Left lung (tissue), 10 donors: ENCODE results near the gene CSTB. TPM values are rescaled to one million over a fixed set of nuclear protein-coding genes. Genes with fewer than 3 reads are reported as not detected.

ENCODE experiments used
- ATAC-seq: fragments of 200-7000 bp; cut with Tn5 transposase; one replicate; pipeline ENCODE4 v1.9.1; 2020; ENCODE audit warnings: moderate library complexity
- DNase-seq, 4 donors: peaks; one replicate each; pipeline ENCODE4 v3.0.0-alpha.2; 2013 to 2020
- H3K27ac ChIP-seq, 2 donors: fragments of 200-600 bp; sonication (generic) in 1 of 2; one replicate each; pipeline versions ENCODE4 v1.5.0 to v1.8.0; 2020 to 2021
- H3K27me3 ChIP-seq, 2 donors: fragments of 200-600 bp; sonication (generic) in 1 of 2; one replicate each; pipeline versions ENCODE4 v1.5.0 to v1.8.0; 2020 to 2021
- H3K36me3 ChIP-seq, 2 donors: fragments of 200-600 bp; sonication (generic) in 1 of 2; one replicate each; pipeline versions ENCODE4 v1.5.0 to v1.8.0; 2020 to 2021
- H3K4me1 ChIP-seq, 2 donors: fragments of 200-600 bp; one replicate each; pipeline ENCODE4 v1.8.0; 2021
- H3K4me3 ChIP-seq, 2 donors: fragments of 200-600 bp; sonication (generic) in 1 of 2; one replicate each; pipeline versions ENCODE4 v1.5.0 to v1.8.0; 2020 to 2021; ENCODE audit warnings: mild to moderate bottlenecking in 1 of 2
- H3K9me3 ChIP-seq, 2 donors: fragments of 200-600 bp; sonication (generic) in 1 of 2; one replicate each; pipeline versions ENCODE4 v1.5.0 to v1.8.0; 2020 to 2021
- CTCF ChIP-seq, 2 donors: fragments of 200-600 bp; sonication (generic) in 1 of 2; IDR thresholded peaks; one replicate each; pipeline versions ENCODE4 v1.5.0 to v1.8.0; 2021; ENCODE audit warnings: antibody characterized with exemption in 2 of 2
- intact Hi-C, 2 donors: fragments of 100-400 bp; cut with DNase I; formaldehyde crosslinking; loops; one replicate each; pipeline versions ENCODE4 v1.11.2 to v1.14.2; 2022
- polyA plus RNA-seq, 6 donors: library from polyadenylated mRNA; unstranded; fragments of 120-200 nt; gene quantifications; one replicate each; pipeline ENCODE4 v1.2.1, GENCODE V29; 2013; ENCODE audit not compliant: insufficient read length in 6 of 6
- total RNA-seq, 2 donors: library from RNA; stranded (reverse); fragmentation: NEBNext Ultra II Directional; extraction: Animal tissue kit (Norgen Biotek cat#: 25700); gene quantifications; one replicate each; pipeline ENCODE4 v1.2.1, GENCODE V29; 2021
- donor health status: DM: no; HTN: yes; CAD: no.
- donor health status: DM: no; HTN: no; CAD: no.

Gene CSTB
- total and polyA plus RNA-seq, 8 donors, result 36.5 to 133 (median 37.8) TPM

- Histone ChIP-seq H3K9me3 (no peaks in the 10 kb centered on the region), H3K4me1 (peaks cover 12 to 53% of the 10 kb centered on the region in 2 donors), H3K27me3 (no peaks in the 10 kb centered on the region), H3K4me3 (no peak overlapping the region), H3K36me3 (peaks cover 0 to 24% of the 10 kb centered on the region in 2 donors), H3K27ac (peak overlapping the region in 1 of 2 donors; percentile 45)
- intact Hi-C loops, result loop anchor here in 1 of 2 donors (10.0 kb wide), 1 partner anchor 58 kb away; the partner anchor contains the start of gene PDXK
- DNase-seq, result no peak
- no peak for ATAC-seq
- TF ChIP-seq CTCF (IDR thresholded peaks at IDR 0.05), result no peak
Observed at GRCh38 chr21:43772425-43772821, 3.7 kb downstream of the CSTB start.

- DNase-seq (no peak), ATAC-seq (no peak)
- TF ChIP-seq CTCF (IDR thresholded peaks at IDR 0.05), result no peak
- Histone ChIP-seq H3K4me1 (peaks cover 12 to 57% of the 10 kb centered on the region in 2 donors), H3K9me3 (no peaks in the 10 kb centered on the region), H3K27ac (peak overlapping the region in 1 of 2 donors; percentile 45), H3K4me3 (no peak overlapping the region), H3K36me3 (peaks cover 0 to 24% of the 10 kb centered on the region in 2 donors), H3K27me3 (no peaks in the 10 kb centered on the region)
- intact Hi-C loops, result loop anchor here in 1 of 2 donors (10.0 kb wide), 1 partner anchor 57 kb away; the partner anchor contains the start of gene PDXK
Observed at GRCh38 chr21:43771698-43772424, 4.2 kb downstream of the CSTB start.

GRCh38 chr21:43771199-43771675 lies 4.9 kb downstream of the CSTB start:
- Histone ChIP-seq H3K9me3 (no peaks in the 10 kb centered on the region), H3K36me3 (peaks cover 0 to 24% of the 10 kb centered on the region in 2 donors), H3K4me1 (peaks cover 12 to 57% of the 10 kb centered on the region in 2 donors), H3K27ac (peak overlapping the region in 1 of 2 donors; percentile 18), H3K27me3 (no peaks in the 10 kb centered on the region), H3K4me3 (no peak overlapping the region)
- peak in 1 of 4 donors; percentile 68 for DNase-seq
- intact Hi-C loops, result loop anchor here in 1 of 2 donors (10.0 kb wide), 1 partner anchor 56 kb away; the partner anchor contains the start of gene PDXK
- no peak for ATAC-seq
- TF ChIP-seq CTCF (IDR thresholded peaks at IDR 0.05), result no peak

- intact Hi-C loops, result loop anchor here in 1 of 2 donors (10.0 kb wide), 1 partner anchor 55 kb away; the partner anchor contains the start of gene PDXK
- Histone ChIP-seq H3K36me3 (peaks cover 0 to 26% of the 10 kb centered on the region in 2 donors), H3K9me3 (no peaks in the 10 kb centered on the region), H3K27me3 (no peaks in the 10 kb centered on the region), H3K4me3 (no peak overlapping the region), H3K4me1 (peaks cover 8 to 52% of the 10 kb centered on the region in 2 donors), H3K27ac (no peak overlapping the region)
- no peak for TF ChIP-seq CTCF (IDR thresholded peaks at IDR 0.05)
- peak in 1 of 4 donors; percentile 53 for DNase-seq
- ATAC-seq, result no peak
Observed at GRCh38 chr21:43770066-43770655, 5.9 kb downstream of the CSTB start.
